T follicular helper cell (primary cell): ENCODE results near the gene RPS3.
"Not testable (repeated sequence)": the region's sequence is repeated elsewhere in the genome, so short reads cannot be mapped to it uniquely, and the experiment has no call there.

ENCODE experiments used
- DNase-seq: peaks from one replicate; pipeline ENCODE4 v3.0.0-alpha.2; 2020; ENCODE audit warnings: low read depth

RPS3 gene

GRCh38 chr11:75380245-75380644 lies 19.1 kb upstream of the RPS3 start:
- DNase-seq, result no peak

GRCh38 chr11:75380716-75381420 lies 18.4 kb upstream of the RPS3 start:
- DNase-seq, result no peak

- DNase-seq, result no peak
Measured at GRCh38 chr11:75383246-75383645, 16.1 kb upstream of the RPS3 start.

GRCh38 chr11:75384438-75385080 lies 14.8 kb upstream of the RPS3 start:
- peak; percentile 62 for DNase-seq

- DNase-seq, result no peak
Measured at GRCh38 chr11:75386942-75387630, 12.2 kb upstream of the RPS3 start.

GRCh38 chr11:75387736-75388294 lies 11.5 kb upstream of the RPS3 start:
- DNase-seq, result no peak

- peak; percentile 48 for DNase-seq
Measured at GRCh38 chr11:75388386-75389275, 10.7 kb upstream of the RPS3 start.

GRCh38 chr11:75389276-75389605 lies 10.1 kb upstream of the RPS3 start:
- DNase-seq, result no peak

- no peak for DNase-seq
Measured at GRCh38 chr11:75389925-75390324, 9.4 kb upstream of the RPS3 start.

GRCh38 chr11:75394085-75394840 lies 5.1 kb upstream of the RPS3 start:
- no peak for DNase-seq

- DNase-seq, result no peak
Measured at GRCh38 chr11:75398906-75399305, 412 bp upstream of the RPS3 start.

GRCh38 chr11:75400146-75400865 lies 988 bp downstream of the RPS3 start:
- DNase-seq, result no peak

GRCh38 chr11:75402002-75402773 lies 2.9 kb downstream of the RPS3 start:
- no peak for DNase-seq

GRCh38 chr11:75403037-75403436 lies 3.7 kb downstream of the RPS3 start:
- no peak for DNase-seq

- DNase-seq, result no peak
Measured at GRCh38 chr11:75403983-75404658, 4.8 kb downstream of the RPS3 start.

GRCh38 chr11:75406338-75406777 lies 7.0 kb downstream of the RPS3 start:
- no peak for DNase-seq

GRCh38 chr11:75408957-75409219 lies 9.6 kb downstream of the RPS3 start:
- no peak for DNase-seq

GRCh38 chr11:75409971-75410370 lies 10.7 kb downstream of the RPS3 start:
- DNase-seq, result not testable (repeated sequence)

- DNase-seq, result not testable (repeated sequence)
Measured at GRCh38 chr11:75413146-75413545, 13.8 kb downstream of the RPS3 start.
